Tibial nerve (tissue), 4 donors: ENCODE results near the gene ATP6V1E1. TPM values are rescaled to one million over a fixed set of nuclear protein-coding genes. Genes with fewer than 3 reads are reported as not detected.

ENCODE experiments used
- DNase-seq, 2 donors: peaks; one replicate each; pipeline ENCODE4 v3.0.0-alpha.2; 2019; ENCODE audit warnings: low spot score in 2 of 2
- H3K27ac ChIP-seq, 4 donors: fragments of 200-600 bp; sonication (generic) in 3 of 4; one replicate each; pipeline ENCODE4 v1.5.1; 2017 to 2019; ENCODE audit warnings: mild to moderate bottlenecking in 1 of 4
- H3K27me3 ChIP-seq, 2 donors: fragments of 200-600 bp; sonication (generic) in 1 of 2; one replicate each; pipeline versions ENCODE4 v1.5.1 to v1.6.0; 2017 to 2019
- H3K36me3 ChIP-seq, 3 donors: fragments of 200-600 bp; sonication (generic); one replicate each; pipeline ENCODE4 v1.5.1; 2018 to 2019
- H3K4me1 ChIP-seq, 4 donors: fragments of 200-600 bp; sonication (generic) in 3 of 4; one replicate each; pipeline ENCODE4 v1.5.1; 2017 to 2019
- H3K4me3 ChIP-seq, 4 donors: fragments of 200-600 bp; sonication (generic) in 3 of 4; one replicate each; pipeline ENCODE4 v1.5.1; 2017 to 2019; ENCODE audit warnings: mild to moderate bottlenecking in 1 of 4, moderate library complexity in 1 of 4
- H3K9me3 ChIP-seq, 4 donors: fragments of 200-600 bp; sonication (generic) in 3 of 4; one replicate each; pipeline ENCODE4 v1.5.1; 2017 to 2019
- CTCF ChIP-seq, 5 experiments: fragments of 200-600 bp in 3 of 5; fragments of 450-650 bp in 2 of 5; sonication (generic) in 3 of 5; IDR thresholded peaks; one replicate each; pipeline ENCODE4 v1.5.1; 2016 to 2019; ENCODE audit warnings: antibody characterized with exemption in 5 of 5, mild to moderate bottlenecking in 3 of 5, moderate library complexity in 2 of 5
- EP300 ChIP-seq, 2 donors: sonication (generic); formaldehyde crosslinking; IDR thresholded peaks; one replicate each; pipeline ENCODE4 v1.6.1; 2017; ENCODE audit warnings: antibody characterized with exemption in 2 of 2, mild to moderate bottlenecking in 1 of 2
- POLR2A ChIP-seq, 2 donors: fragments of 450-650 bp; IDR thresholded peaks; one replicate each; pipeline ENCODE4 v1.6.1; 2017; ENCODE audit warnings: antibody characterized with exemption in 2 of 2, mild to moderate bottlenecking in 2 of 2, moderate library complexity in 2 of 2
- WGBS, 2 donors: methylation state at CpG; one replicate each; pipeline ENCODE4 v1.1.5; 2018; 5-methylcytosine and 5-hydroxymethylcytosine counted together
- total RNA-seq, 4 donors: library from RNA; depleted of rRNA; stranded (reverse); fragments of >200 nt; gene quantifications; one replicate each; pipeline ENCODE4 v1.1.0, GENCODE V29; 2016

The ATP6V1E1 gene
- total RNA-seq, 4 donors from 2014 or later = 94.3 to 138 (median 120) TPM

- Histone ChIP-seq H3K27me3 (no peaks in the 10 kb centered on the region), H3K36me3 (no peaks in the 10 kb centered on the region), H3K27ac (peak overlapping the region in 2 of 4 donors; percentile 86 to 93), H3K9me3 (no peaks in the 10 kb centered on the region), H3K4me1 (peaks cover 0 to 16% (median 6%) of the 10 kb centered on the region in 4 donors), H3K4me3 (no peak overlapping the region)
- DNase-seq = no peak
- 91 to 95% methylated on average over 14 of the region's 14 CpGs for WGBS, 2 donors
- TF ChIP-seq CTCF (IDR thresholded peaks at IDR 0.05) = no peak
- TF ChIP-seq EP300 (IDR thresholded peaks at IDR 0.05) = no peak
- TF ChIP-seq POLR2A (IDR thresholded peaks at IDR 0.05) = no peak
Measured at GRCh38 chr22:17579535-17579981, 49.0 kb downstream of the ATP6V1E1 start.

- Histone ChIP-seq H3K9me3 (no peaks in the 10 kb centered on the region), H3K4me3 (no peak overlapping the region), H3K27ac (peak overlapping the region; percentile 22 to 93 (median 68)), H3K27me3 (no peaks in the 10 kb centered on the region), H3K4me1 (peaks cover 0 to 16% (median 6%) of the 10 kb centered on the region in 4 donors), H3K36me3 (no peaks in the 10 kb centered on the region)
- peak; percentile 38 to 47 for DNase-seq
- WGBS, 2 donors = 54 to 58% methylated on average over 10 to 11 of the region's 11 CpGs
- TF ChIP-seq POLR2A (IDR thresholded peaks at IDR 0.05) (no peak), EP300 (IDR thresholded peaks at IDR 0.05) (peak; percentile 58 to 59)
Measured at GRCh38 chr22:17578136-17578754, 50.3 kb downstream of the ATP6V1E1 start.

GRCh38 chr22:17576470-17576869, 52.1 kb downstream of the ATP6V1E1 start:
- no peak for DNase-seq
- Histone ChIP-seq H3K36me3 (no peaks in the 10 kb centered on the region), H3K4me3 (no peak overlapping the region), H3K9me3 (no peaks in the 10 kb centered on the region), H3K27me3 (no peaks in the 10 kb centered on the region), H3K4me1 (peaks cover 0 to 22% (median 10%) of the 10 kb centered on the region in 4 donors), H3K27ac (peak overlapping the region in 3 of 4 donors; percentile 42 to 93 (median 86))
- 54 to 67% methylated on average over 6 of the region's 6 CpGs for WGBS, 2 donors
- no peak for TF ChIP-seq CTCF (IDR thresholded peaks at IDR 0.05)
- TF ChIP-seq POLR2A (IDR thresholded peaks at IDR 0.05) = no peak
- no peak for TF ChIP-seq EP300 (IDR thresholded peaks at IDR 0.05)

GRCh38 chr22:17575681-17576080, 52.9 kb downstream of the ATP6V1E1 start:
- H3K4me3 ChIP-seq = no peak overlapping the region
- H3K9me3 ChIP-seq = no peaks in the 10 kb centered on the region
- no peak for DNase-seq
- WGBS, 2 donors = 61 to 72% methylated on average over 4 of the region's 4 CpGs
- no peaks in the 10 kb centered on the region for H3K36me3 ChIP-seq
- peak overlapping the region in 2 of 4 donors; percentile 86 to 93 for H3K27ac ChIP-seq
- peaks cover 0 to 27% (median 11%) of the 10 kb centered on the region in 4 donors for H3K4me1 ChIP-seq
- no peaks in the 10 kb centered on the region for H3K27me3 ChIP-seq
- TF ChIP-seq POLR2A (IDR thresholded peaks at IDR 0.05) = no peak

GRCh38 chr22:17575151-17575550, 53.4 kb downstream of the ATP6V1E1 start:
- peaks cover 0 to 33% (median 14%) of the 10 kb centered on the region in 4 donors for H3K4me1 ChIP-seq
- DNase-seq = no peak
- 84% methylated on average over 5 of the region's 5 CpGs for WGBS, 2 donors
- peak overlapping the region in 1 of 4 donors; percentile 86 for H3K27ac ChIP-seq
- no peak for TF ChIP-seq EP300 (IDR thresholded peaks at IDR 0.05)
- no peak for TF ChIP-seq CTCF (IDR thresholded peaks at IDR 0.05)
- no peak for TF ChIP-seq POLR2A (IDR thresholded peaks at IDR 0.05)
- H3K27me3 ChIP-seq = no peaks in the 10 kb centered on the region
- H3K9me3 ChIP-seq = no peaks in the 10 kb centered on the region
- H3K36me3 ChIP-seq = no peaks in the 10 kb centered on the region
- H3K4me3 ChIP-seq = no peak overlapping the region

GRCh38 chr22:17570851-17571631, 57.5 kb downstream of the ATP6V1E1 start:
- peak; percentile 33 to 81 for DNase-seq
- peak; percentile 99 for TF ChIP-seq EP300 (IDR thresholded peaks at IDR 0.05)
- peak; percentile 25 to 53 for TF ChIP-seq POLR2A (IDR thresholded peaks at IDR 0.05)
- TF ChIP-seq CTCF (IDR thresholded peaks at IDR 0.05) = peak in 1 of 5 experiments; percentile 24
- Histone ChIP-seq H3K4me1 (peaks cover 0 to 34% (median 10%) of the 10 kb centered on the region in 4 donors), H3K27ac (peak overlapping the region; percentile 77 to 95 (median 88)), H3K27me3 (no peaks in the 10 kb centered on the region), H3K36me3 (no peaks in the 10 kb centered on the region), H3K9me3 (no peaks in the 10 kb centered on the region), H3K4me3 (peak overlapping the region in 3 of 4 donors; percentile 10 to 44 (median 15))
- 16 to 21% methylated on average over 21 of the region's 21 CpGs for WGBS, 2 donors
